H1 (cell line): Measurements from ENCODE around the gene TEX9. TPM values are rescaled to one million over a fixed set of nuclear protein-coding genes. Genes with fewer than 3 reads are reported as not detected.

Experiments used
- polyA plus RNA-seq, 7 experiments: library from polyadenylated mRNA; depleted of rRNA in 3 of 7; stranded (reverse) in 5 of 7; unstranded in 2 of 7; fragments of >200 nt in 5 of 7; fragments of 200-250 nt in 2 of 7; gene quantifications; 1 replicate in 5 of 7; 2 replicates in 1 of 7; 4 replicates in 1 of 7; pipeline versions ENCODE4 v1.2.1 to v1.2.3, GENCODE V29; 2011 to 2013; ENCODE audit warnings: missing spikeins in 2 of 7, mixed read lengths in 2 of 7
- total RNA-seq: library from RNA; stranded (reverse); fragmentation: NEBNext Ultra II Directional; extraction: Animal tissue kit (Norgen Biotek cat#: 25700); gene quantifications from 2 replicates; pipeline ENCODE4 v1.2.1, GENCODE V29; 2021
- TF ChIP-seq, protein P1 (sequence below): IDR thresholded peaks from 2 replicates; pipeline ENCODE4 v1.6.1; 2011; ENCODE audit warnings: low read depth, mild to moderate bottlenecking, low read length; ENCODE audit not compliant: insufficient read depth

Gene TEX9
- total and polyA plus RNA-seq, 2 of the 8 experiments (the other 6 are each of a cell fraction or from before 2014, with no cell fraction given), result 3.4 to 12.3 TPM

DNA sequence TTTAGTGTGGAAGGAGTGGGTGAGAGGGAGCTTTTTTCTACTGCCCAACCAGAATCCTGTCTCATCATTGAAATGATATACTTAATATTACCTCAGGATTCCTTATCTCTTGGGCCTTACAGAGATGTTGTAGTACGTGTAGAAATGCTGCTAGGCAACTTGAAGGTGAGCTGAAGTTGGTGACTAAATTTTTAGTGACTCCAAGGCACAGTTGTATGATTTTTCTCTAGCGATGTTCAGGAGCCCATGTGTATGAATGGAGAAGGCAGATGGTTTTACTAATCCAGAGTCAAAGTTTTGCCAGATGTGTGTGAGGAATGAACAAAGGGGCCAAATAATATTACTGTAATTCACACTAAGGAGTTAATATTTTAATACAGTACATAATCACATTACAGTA lies 42.8 kb upstream of the TEX9 start (continued):
- TF ChIP-seq, protein P1, sequence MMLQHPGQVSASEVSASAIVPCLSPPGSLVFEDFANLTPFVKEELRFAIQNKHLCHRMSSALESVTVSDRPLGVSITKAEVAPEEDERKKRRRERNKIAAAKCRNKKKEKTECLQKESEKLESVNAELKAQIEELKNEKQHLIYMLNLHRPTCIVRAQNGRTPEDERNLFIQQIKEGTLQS, result no peak
